Measurements from ENCODE around the gene TMED6.

TMED6 gene

DNA sequence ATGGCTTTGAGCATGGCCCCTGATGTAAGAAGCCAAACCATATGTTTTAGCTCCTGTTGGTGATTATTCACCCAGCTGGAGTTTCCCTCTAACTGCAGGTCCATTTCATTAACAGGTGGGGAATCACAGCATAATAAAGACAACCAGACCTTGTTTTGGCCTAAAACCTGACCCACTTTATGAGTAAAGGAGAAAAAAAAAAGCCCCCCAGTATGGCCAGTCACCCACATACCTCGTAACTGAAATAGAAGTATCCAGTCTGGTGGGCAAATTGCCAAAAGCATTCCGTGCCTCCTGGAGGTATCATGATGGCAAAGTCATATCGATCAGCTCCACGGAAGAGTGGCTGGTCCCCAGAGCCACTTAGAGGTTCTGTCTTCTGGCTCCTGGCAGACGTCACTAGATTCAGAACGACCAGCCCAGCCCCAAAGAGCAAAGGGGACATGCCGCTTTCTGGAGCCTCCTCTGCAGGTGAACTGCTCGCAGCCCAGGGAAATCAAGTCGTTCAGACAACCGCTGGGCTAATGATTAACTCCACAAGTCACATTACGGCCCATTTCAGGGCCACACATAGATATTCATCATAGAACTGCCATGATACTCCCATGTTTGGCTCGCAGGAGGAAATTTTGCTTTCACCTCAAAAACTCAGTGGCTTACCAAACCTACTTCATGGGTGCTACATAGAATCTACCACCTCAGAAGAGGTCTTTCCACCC lies at the start of gene TMED6:
TMED6 (minus strand) TSS at position 478 of the 719 bp plus-strand sequence; CDS start at position 445, 33 bp downstream.
- TF ChIP-seq, protein P1, sequence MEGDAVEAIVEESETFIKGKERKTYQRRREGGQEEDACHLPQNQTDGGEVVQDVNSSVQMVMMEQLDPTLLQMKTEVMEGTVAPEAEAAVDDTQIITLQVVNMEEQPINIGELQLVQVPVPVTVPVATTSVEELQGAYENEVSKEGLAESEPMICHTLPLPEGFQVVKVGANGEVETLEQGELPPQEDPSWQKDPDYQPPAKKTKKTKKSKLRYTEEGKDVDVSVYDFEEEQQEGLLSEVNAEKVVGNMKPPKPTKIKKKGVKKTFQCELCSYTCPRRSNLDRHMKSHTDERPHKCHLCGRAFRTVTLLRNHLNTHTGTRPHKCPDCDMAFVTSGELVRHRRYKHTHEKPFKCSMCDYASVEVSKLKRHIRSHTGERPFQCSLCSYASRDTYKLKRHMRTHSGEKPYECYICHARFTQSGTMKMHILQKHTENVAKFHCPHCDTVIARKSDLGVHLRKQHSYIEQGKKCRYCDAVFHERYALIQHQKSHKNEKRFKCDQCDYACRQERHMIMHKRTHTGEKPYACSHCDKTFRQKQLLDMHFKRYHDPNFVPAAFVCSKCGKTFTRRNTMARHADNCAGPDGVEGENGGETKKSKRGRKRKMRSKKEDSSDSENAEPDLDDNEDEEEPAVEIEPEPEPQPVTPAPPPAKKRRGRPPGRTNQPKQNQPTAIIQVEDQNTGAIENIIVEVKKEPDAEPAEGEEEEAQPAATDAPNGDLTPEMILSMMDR (IDR thresholded peaks at IDR 0.05; ENCODE audit: borderline replicate concordance, insufficient read depth, low read depth, low read length), result no peak
- H3K4me3 ChIP-seq (ENCODE audit: low read depth, low read length), result no peak within 1 kb of the TSS

DNA sequence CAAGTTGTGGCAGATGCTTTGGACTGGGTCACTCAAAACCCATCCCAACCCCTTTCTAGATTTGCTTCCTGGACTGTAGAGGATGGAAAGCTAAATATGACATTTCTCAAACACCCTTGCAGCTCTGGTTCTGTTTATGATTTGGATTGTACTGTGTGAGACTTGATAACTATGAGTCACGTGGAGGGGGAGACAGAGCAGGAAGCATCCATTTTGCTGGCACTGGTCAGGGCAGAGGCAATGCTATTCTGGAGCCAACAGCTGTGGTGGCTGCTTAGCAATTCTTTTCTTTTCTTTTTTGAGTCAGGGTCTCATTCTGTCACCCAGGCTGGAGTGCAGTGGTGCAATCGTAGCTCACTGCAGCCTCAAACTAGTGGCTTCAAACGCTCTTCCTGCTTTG lies 47.8 kb upstream of the TMED6 start:
- TF ChIP-seq, protein P1 (IDR thresholded peaks at IDR 0.05; ENCODE audit: borderline replicate concordance, insufficient read depth, low read depth, low read length), result no peak
- H3K4me3 ChIP-seq (ENCODE audit: low read depth, low read length), result no peak overlapping the region

DNA sequence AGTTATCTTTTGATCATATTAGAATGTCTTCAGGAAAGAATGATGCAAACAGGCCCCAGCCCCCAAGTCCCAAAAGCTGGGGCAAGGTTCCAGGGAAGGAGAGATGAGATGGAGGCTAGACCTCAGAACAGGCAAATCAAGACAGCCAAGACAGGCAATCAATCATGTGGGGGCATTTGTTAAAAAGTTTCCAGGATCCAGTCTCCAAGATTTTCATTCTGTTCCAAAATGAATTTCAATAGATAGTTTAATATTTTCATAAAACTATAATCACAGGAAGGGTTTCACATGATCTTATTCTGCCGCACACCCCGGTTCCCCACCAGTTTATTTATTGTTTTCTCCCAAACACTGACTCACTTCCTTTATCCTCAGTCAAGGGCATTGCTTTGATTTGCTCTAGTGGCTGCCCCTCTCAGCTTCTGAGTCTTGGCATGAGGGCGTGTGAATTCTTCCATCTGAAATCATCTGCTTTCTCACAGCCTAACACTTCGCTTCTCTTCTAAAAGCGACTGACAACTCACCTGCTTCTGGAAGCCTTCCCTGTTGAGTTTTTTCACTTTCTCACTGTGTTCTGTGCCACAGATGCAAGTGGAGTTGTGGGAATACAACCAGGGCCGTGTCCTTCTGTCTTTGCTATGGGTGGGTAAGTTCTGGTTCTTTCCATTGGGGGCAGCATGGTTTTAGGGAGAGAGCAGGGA lies 46.4 kb upstream of the TMED6 start:
- no peak overlapping the region for H3K4me3 ChIP-seq (ENCODE audit: low read depth, low read length)
- TF ChIP-seq, protein P1 (IDR thresholded peaks at IDR 0.05; ENCODE audit: borderline replicate concordance, insufficient read depth, low read depth, low read length), result peak; percentile 44; the same call in 1 of the 2 replicates

DNA sequence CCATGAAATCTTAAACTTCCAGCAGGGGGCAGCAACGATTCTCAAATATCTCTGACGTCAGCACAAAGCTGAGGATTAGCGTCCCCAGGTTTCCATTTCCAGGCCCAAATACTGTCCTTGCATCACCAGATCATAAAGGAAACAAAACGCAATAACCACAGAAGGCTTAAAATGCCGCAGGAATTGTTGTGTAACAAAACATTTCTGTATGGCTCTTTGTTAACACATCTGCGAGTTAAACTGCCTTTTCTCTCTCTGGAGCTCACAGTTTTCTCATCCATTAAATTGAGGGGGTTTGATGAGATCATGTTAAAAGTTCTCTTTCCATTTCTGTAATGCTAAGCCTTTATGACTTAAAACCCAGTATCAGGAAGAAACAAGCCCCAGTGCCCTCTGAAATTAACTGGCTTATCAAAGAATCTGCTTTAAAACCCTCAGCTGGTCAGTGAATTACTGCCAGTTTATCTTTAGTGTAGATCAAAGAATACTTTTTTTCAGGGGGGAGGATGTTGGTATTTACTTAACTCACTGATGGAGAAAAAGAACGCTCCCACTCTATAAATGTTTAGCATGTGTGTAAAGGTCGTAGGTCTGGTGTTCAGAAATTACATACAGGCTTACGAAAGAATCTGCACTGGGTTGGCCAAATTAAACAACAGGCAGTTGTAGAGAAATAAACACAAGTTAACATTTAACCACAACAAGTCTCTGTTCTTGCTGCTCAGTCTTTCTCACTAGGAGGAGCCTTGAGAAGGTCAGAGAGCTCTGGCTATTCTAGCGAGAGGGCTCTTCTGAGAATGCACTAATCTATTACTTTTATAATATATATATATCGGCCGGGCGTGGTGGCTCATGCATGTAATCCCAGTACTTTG lies 44.8 kb upstream of the TMED6 start:
- no peak overlapping the region for H3K4me3 ChIP-seq (ENCODE audit: low read depth, low read length)
- TF ChIP-seq, protein P1 (IDR thresholded peaks at IDR 0.05; ENCODE audit: borderline replicate concordance, insufficient read depth, low read depth, low read length), result peak; percentile 31; the same call in 1 of the 2 replicates

DNA sequence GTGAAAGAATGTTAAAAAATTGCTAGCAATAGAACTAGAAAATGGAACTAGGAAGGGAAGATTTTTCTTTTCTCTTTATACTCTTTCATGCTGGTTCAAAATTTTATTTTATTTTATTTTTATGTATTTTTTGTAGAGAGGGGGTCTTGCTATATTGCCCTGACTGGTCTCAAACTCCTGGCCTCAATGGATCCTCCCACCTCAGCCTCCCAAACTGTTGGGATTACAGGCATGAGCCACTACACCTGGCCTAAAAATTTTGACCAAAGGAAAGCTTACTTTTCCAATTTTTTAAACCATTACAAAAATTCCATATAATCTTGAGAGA lies 44.2 kb upstream of the TMED6 start:
- H3K4me3 ChIP-seq (ENCODE audit: low read depth, low read length), result no peak overlapping the region

More for the DNA sequence above, 44.2 kb upstream of the TMED6 start:
- TF ChIP-seq, protein P1 (IDR thresholded peaks at IDR 0.05; ENCODE audit: borderline replicate concordance, insufficient read depth, low read depth, low read length), result no peak
